ENCODE results near the gene ARFRP1. TPM values are rescaled to one million over a fixed set of nuclear protein-coding genes. Genes with fewer than 3 reads are reported as not detected.

Gene ARFRP1
- total RNA-seq, 1 donor from 2014 or later = 55.7 TPM

- no peak for DNase-seq (ENCODE audit: extremely low read depth, low read depth, low spot score)
Observed at GRCh38 chr20:63744158-63744557, 36.4 kb upstream of the ARFRP1 start.

- DNase-seq (ENCODE audit: extremely low read depth, low read depth, low spot score) = no peak
Observed at GRCh38 chr20:63743210-63743970, 35.6 kb upstream of the ARFRP1 start.

- DNase-seq (ENCODE audit: extremely low read depth, low read depth, low spot score) = no peak
Observed at GRCh38 chr20:63742381-63743024, 34.7 kb upstream of the ARFRP1 start.

- DNase-seq (ENCODE audit: extremely low read depth, low read depth, low spot score) = no peak
Observed at GRCh38 chr20:63741676-63742380, 34.1 kb upstream of the ARFRP1 start.

GRCh38 chr20:63741354-63741675, 33.5 kb upstream of the ARFRP1 start:
- no peak for DNase-seq (ENCODE audit: extremely low read depth, low read depth, low spot score)

- DNase-seq (ENCODE audit: extremely low read depth, low read depth, low spot score) = no peak
Observed at GRCh38 chr20:63740627-63741353, 33.0 kb upstream of the ARFRP1 start.

- DNase-seq (ENCODE audit: extremely low read depth, low read depth, low spot score) = no peak
Observed at GRCh38 chr20:63740070-63740626, 32.4 kb upstream of the ARFRP1 start.

GRCh38 chr20:63739130-63740069, 31.6 kb upstream of the ARFRP1 start, which contains the start of gene SLC2A4RG:
Gene SLC2A4RG (plus strand): TSS chr20:63739776. CDS start chr20:63739913, 137 bp downstream.
- no peak for DNase-seq (ENCODE audit: extremely low read depth, low read depth, low spot score)

GRCh38 chr20:63738687-63739129, 30.9 kb upstream of the ARFRP1 start:
- no peak for DNase-seq (ENCODE audit: extremely low read depth, low read depth, low spot score)

- DNase-seq (ENCODE audit: extremely low read depth, low read depth, low spot score) = no peak
Observed at GRCh38 chr20:63737945-63738686, 30.3 kb upstream of the ARFRP1 start.

- no peak for DNase-seq (ENCODE audit: extremely low read depth, low read depth, low spot score)
Observed at GRCh38 chr20:63737695-63737944, 29.8 kb upstream of the ARFRP1 start.

- no peak for DNase-seq (ENCODE audit: extremely low read depth, low read depth, low spot score)
Observed at GRCh38 chr20:63736893-63737694, 29.3 kb upstream of the ARFRP1 start.

- DNase-seq (ENCODE audit: extremely low read depth, low read depth, low spot score) = no peak
Observed at GRCh38 chr20:63735859-63736718, 28.3 kb upstream of the ARFRP1 start, which contains the start of gene LIME1. Gene LIME1 (plus strand): TSS chr20:63736664. CDS start chr20:63737550, 886 bp downstream.

GRCh38 chr20:63734946-63735858, 27.4 kb upstream of the ARFRP1 start:
- DNase-seq (ENCODE audit: extremely low read depth, low read depth, low spot score) = no peak

- no peak for DNase-seq (ENCODE audit: extremely low read depth, low read depth, low spot score)
Observed at GRCh38 chr20:63734111-63734945, 26.6 kb upstream of the ARFRP1 start.

Data from glomerular endothelial cell (primary cell).